K562 (cell line): ENCODE results near the gene BCAS3. TPM values are rescaled to one million over a fixed set of nuclear protein-coding genes. Genes with fewer than 3 reads are reported as not detected.

Experiments
- ATAC-seq: fragments of 200-7000 bp; cut with Tn5 transposase; 3 replicates; pipeline ENCODE4 v1.9.1; 2020; ENCODE audit warnings: moderate library complexity
- BruUV-seq: library from RNA; stranded (reverse); fragments of 400-500 nt; replicated peaks from 2 replicates; lab custom pipeline; 2021; lab: Mats Ljungman, UMichigan
- CTCF ChIA-PET: fragments of 300-600 bp; formaldehyde crosslinking; extraction: SDS; loops from one replicate; lab custom pipeline; 2021; ENCODE audit warnings: low intra/inter-chr PET ratio; lab: Yijun Ruan, JAX
- POLR2A ChIA-PET: fragments of 300-600, 350-650 bp; sonication (Branson Sonifier 250); formaldehyde crosslinking; extraction: SDS; loops from one replicate; lab custom pipeline; 2021; ENCODE audit warnings: antibody characterized with exemption, inconsistent platforms; lab: Yijun Ruan, JAX
- DNase-seq, 4 experiments: peaks; one replicate each; pipeline versions ENCODE4 v3.0.0 to v3.0.0-alpha.2; 2011 to 2018; ENCODE audit warnings: low spot score in 3 of 4, mixed read lengths in 3 of 4; ENCODE audit errors: extremely low read depth in 1 of 4
- FAIRE-seq: peaks from 2 replicates; lab custom pipeline; 2011; peaks lifted over from hg19 to GRCh38; lab: Jason Lieb, UNC
- H2AFZ ChIP-seq: 2 replicates; pipeline ENCODE4 v1.6.0; 2011; ENCODE audit warnings: low read depth, low read length, control low read depth, inconsistent platforms
- H3K27ac ChIP-seq: fragments of 200-600 bp; 3 replicates; pipeline ENCODE4 v1.8.0; 2011; ENCODE audit warnings: low read depth, mild to moderate bottlenecking, control low read depth, inconsistent platforms, low read length, moderate library complexity, mixed read lengths; ENCODE audit errors: extremely low read depth
- H3K27me3 ChIP-seq, 2 experiments: fragments of 300-600 bp in 1 of 2; 2 replicates in 1 of 2; 3 replicates in 1 of 2; pipeline versions ENCODE4 v1.6.0 to v1.8.0; 2011; ENCODE audit warnings: inconsistent platforms in 2 of 2, low read length in 2 of 2, mild to moderate bottlenecking in 1 of 2, mixed read lengths in 1 of 2, moderate library complexity in 1 of 2; ENCODE audit not compliant: control insufficient read depth in 2 of 2, insufficient read depth in 2 of 2
- H3K36me3 ChIP-seq: fragments of 300-600 bp; 3 replicates; pipeline ENCODE4 v1.8.0; 2011; ENCODE audit warnings: mild to moderate bottlenecking, low read length, inconsistent platforms; ENCODE audit not compliant: control insufficient read depth, insufficient read depth
- H3K4me1 ChIP-seq, 2 experiments: fragments of 200-600 bp in 1 of 2; replicated peaks in 1 of 2; 2 replicates in 1 of 2; 3 replicates in 1 of 2; pipeline versions ENCODE4 v1.5.1 to v1.8.0; 2011; ENCODE audit warnings: inconsistent platforms in 2 of 2, low read length in 2 of 2, mild to moderate bottlenecking in 1 of 2, mixed read lengths in 1 of 2, moderate library complexity in 1 of 2; ENCODE audit not compliant: control insufficient read depth in 2 of 2, insufficient read depth in 2 of 2
- H3K4me2 ChIP-seq: 2 replicates; pipeline ENCODE4 v1.6.1; 2011; ENCODE audit warnings: low read length, control low read depth, inconsistent platforms, mixed read lengths; ENCODE audit not compliant: insufficient read depth
- H3K4me3 ChIP-seq: fragments of 200-600 bp; sonication (generic), shearing (Covaris generic); 2 replicates; pipeline ENCODE4 v1.5.1; 2016; ENCODE audit warnings: control low read depth, inconsistent platforms
- H3K79me2 ChIP-seq: fragments of 200-600 bp; 3 replicates; pipeline ENCODE4 v1.8.0; 2011; ENCODE audit warnings: low read length, inconsistent platforms; ENCODE audit not compliant: control insufficient read depth, insufficient read depth
- H3K9ac ChIP-seq, 2 experiments: 2 replicates each; pipeline versions ENCODE4 v1.6.0 to v1.6.1; 2011; ENCODE audit warnings: low read depth in 2 of 2, low read length in 2 of 2, control low read depth in 1 of 2, inconsistent platforms in 1 of 2, mild to moderate bottlenecking in 1 of 2, mixed read lengths in 1 of 2; ENCODE audit not compliant: insufficient read depth in 1 of 2
- H3K9me1 ChIP-seq: one replicate; pipeline ENCODE4 v1.6.0; 2011; ENCODE audit warnings: inconsistent platforms, mild to moderate bottlenecking, low read length, moderate library complexity; ENCODE audit not compliant: control insufficient read depth, insufficient read depth
- H3K9me3 ChIP-seq: replicated peaks from 2 replicates; pipeline ENCODE4 v1.5.1; 2011; ENCODE audit warnings: low read depth, low read length, inconsistent platforms; ENCODE audit not compliant: control insufficient read depth, insufficient read depth
- H4K20me1 ChIP-seq: replicated peaks from 2 replicates; pipeline ENCODE4 v1.6.1; 2011; ENCODE audit warnings: low read length, inconsistent platforms, mixed read lengths; ENCODE audit not compliant: control insufficient read depth, insufficient read depth
- CBFA2T3 ChIP-seq: fragments of 450-650 bp; IDR thresholded peaks from 2 replicates; pipeline ENCODE4 v1.6.1; 2017
- FOXK1 ChIP-seq: sonication (generic); formaldehyde crosslinking; IDR thresholded peaks from 2 replicates; pipeline ENCODE4 v1.8.0; 2022; ENCODE audit warnings: missing genetic modification reagents, mild to moderate bottlenecking, borderline replicate concordance
- IRF2 ChIP-seq: sonication (generic); formaldehyde crosslinking; IDR thresholded peaks from 2 replicates; pipeline ENCODE4 v1.8.1; 2022; ENCODE audit warnings: mild to moderate bottlenecking, missing genetic modification reagents
- NFATC3 ChIP-seq: fragments of 450-650 bp; IDR thresholded peaks from 2 replicates; pipeline ENCODE4 v1.6.1; 2017; ENCODE audit warnings: mild to moderate bottlenecking
- NFE2L1 ChIP-seq: fragments of 450-650 bp; IDR thresholded peaks from 2 replicates; pipeline ENCODE4 v1.6.1; 2016; ENCODE audit warnings: missing genetic modification characterization, low read depth, mild to moderate bottlenecking, missing compliant biosample characterization, moderate library complexity, borderline replicate concordance
- NONO ChIP-seq, 2 experiments: fragments of 200-400 bp in 1 of 2; fragments of 450-650 bp in 1 of 2; formaldehyde crosslinking in 1 of 2; IDR thresholded peaks; 2 replicates each; pipeline ENCODE4 v1.6.1; 2017; ENCODE audit warnings: low read depth in 2 of 2, mild to moderate bottlenecking in 2 of 2, moderate library complexity in 2 of 2, low read length in 1 of 2
- NR2C1 ChIP-seq, 2 experiments: fragments of 450-650 bp; IDR thresholded peaks; 2 replicates each; pipeline ENCODE4 v1.6.1; 2017; ENCODE audit warnings: mild to moderate bottlenecking in 2 of 2, antibody characterized with exemption in 1 of 2, inconsistent platforms in 1 of 2, missing compliant biosample characterization in 1 of 2, missing genetic modification characterization in 1 of 2
- NR2C2 ChIP-seq, 2 experiments: fragments of 200-800 bp in 1 of 2; sonication (Bioruptor generic) in 1 of 2; sonication (generic) in 1 of 2; formaldehyde crosslinking in 1 of 2; IDR thresholded peaks; 2 replicates each; pipeline versions ENCODE4 v1.6.1 to v1.8.0; 2016 to 2022; ENCODE audit warnings: mild to moderate bottlenecking in 1 of 2, missing compliant biosample characterization in 1 of 2, missing genetic modification characterization in 1 of 2, missing genetic modification reagents in 1 of 2
- NRF1 ChIP-seq, 2 experiments: fragments of 450-650 bp; IDR thresholded peaks in 1 of 2; conservative IDR thresholded peaks in 1 of 2; 2 replicates each; pipeline ENCODE4 v1.6.1; 2014; ENCODE audit warnings: mild to moderate bottlenecking in 2 of 2
- POLR2A ChIP-seq: fragments of 450-650 bp; conservative IDR thresholded peaks from 2 replicates; pipeline ENCODE4 v1.6.1; 2016
- ZBTB49 ChIP-seq: sonication (generic); formaldehyde crosslinking; IDR thresholded peaks from 2 replicates; pipeline ENCODE4 v1.8.0; 2022; ENCODE audit warnings: missing genetic modification reagents, mild to moderate bottlenecking, borderline replicate concordance
- ZNF699 ChIP-seq: fragments of 250-450 bp; sonication (Bioruptor Pico); IDR thresholded peaks from 2 replicates; pipeline ENCODE4 v1.8.0; 2021; ENCODE audit warnings: mild to moderate bottlenecking, moderate library complexity; ENCODE audit not compliant: insufficient replicate concordance
- WGBS: fragments of 100-300 bp; shearing (Covaris generic); methylation state at CpG from one replicate; pipeline ENCODE4 v1.1.6; 2016; ENCODE audit warnings: low coverage, mixed read lengths; ENCODE audit not compliant: insufficient coverage; ENCODE audit errors: missing lambda C conversion rate; 5-methylcytosine and 5-hydroxymethylcytosine counted together
- in situ Hi-C: fragments of 300-500 bp; cut with MboI; formaldehyde crosslinking; loops from 4 replicates; pipeline ENCODE4 v1.15.0; 2018; ENCODE audit warnings: inconsistent platforms, mixed read lengths
- intact Hi-C: fragments of 100-400 bp; cut with micrococcal nuclease; formaldehyde crosslinking; loops from 2 replicates; pipeline ENCODE4 v1.14.2; 2022
- polyA plus RNA-seq, 8 experiments: library from polyadenylated mRNA; depleted of rRNA in 4 of 8; stranded (reverse) in 5 of 8; unstranded in 3 of 8; fragments of >200 nt; fragmentation: Nextera tagmentation in 2 of 8; fragmentation: Illumina TruSeq in 1 of 8; extraction: Ambion mirVana in 2 of 8; extraction: Trizol in 1 of 8; gene quantifications; 2 replicates each; pipeline versions ENCODE4 v1.2.1 to v1.2.3, GENCODE V29; 2011 to 2014; ENCODE audit warnings: inconsistent platforms in 1 of 8, missing spikeins in 1 of 8
- total RNA-seq, 7 experiments: library from RNA; depleted of rRNA in 6 of 7; stranded (reverse); fragments of >200 nt in 6 of 7; fragmentation: Illumina TruSeq in 2 of 7; extraction: Trizol in 2 of 7; gene quantifications; 2 replicates each; pipeline versions ENCODE4 v1.2.1 to v1.2.3, GENCODE V29; 2011 to 2021; ENCODE audit warnings: low replicate concordance in 1 of 7
- TF ChIP-seq, protein P1 (sequence below): fragments of 250-450 bp; sonication (Bioruptor Pico); IDR thresholded peaks from 2 replicates; pipeline ENCODE4 v1.8.0; 2021; ENCODE audit warnings: moderate library complexity, mild to moderate bottlenecking, inconsistent platforms
- TF ChIP-seq, protein P2 (sequence below), 2 experiments: fragments of 450-650 bp in 1 of 2; sonication (generic) in 1 of 2; formaldehyde crosslinking in 1 of 2; IDR thresholded peaks in 1 of 2; conservative IDR thresholded peaks in 1 of 2; 2 replicates each; pipeline versions ENCODE4 v1.6.1 to v1.8.1; 2016 to 2023; ENCODE audit warnings: mild to moderate bottlenecking in 2 of 2, moderate library complexity in 2 of 2, inconsistent platforms in 1 of 2, missing genetic modification reagents in 1 of 2

BCAS3 gene
- total and polyA plus RNA-seq, 9 of the 15 experiments (the other 6 are each of a cell fraction or from before 2014, with no cell fraction given), result 1.9 to 5.5 (median 3.5) TPM

- BruUV-seq, result no TSS peak
- in situ Hi-C loops, result no loop called here
- Histone ChIP-seq H3K4me2 (no peak overlapping the region), H3K27me3 (peaks cover 14 to 27% of the 10 kb centered on the region in 2 experiments), H3K4me1 (no peaks in the 10 kb centered on the region), H3K9ac (no peak overlapping the region), H4K20me1 (peaks cover 5% of the 10 kb centered on the region; the same call in 1 of the 2 replicates), H3K9me1 (no peaks in the 10 kb centered on the region), H3K9me3 (no peaks in the 10 kb centered on the region), H2AFZ (no peak overlapping the region), H3K27ac (no peak overlapping the region), H3K79me2 (no peaks in the 10 kb centered on the region), H3K4me3 (no peak overlapping the region), H3K36me3 (no peaks in the 10 kb centered on the region)
- DNase-seq, result no peak
- 5% methylated on average over 2 of the region's 2 CpGs for WGBS
- intact Hi-C loops, result no loop called here
- ChIA-PET CTCF (no interaction called here), POLR2A (interaction anchor here (1.2 kb wide), 1 partner anchor 68 kb away, joined by 3 read pairs; no protein-coding TSS in a partner anchor)
- no peak for ATAC-seq
- FAIRE-seq, result no peak
- no peak for TF ChIP-seq NR2C1 (IDR thresholded peaks at IDR 0.05)
- no peak for TF ChIP-seq NR2C1 (tag; IDR thresholded peaks at IDR 0.05)
- no peak for TF ChIP-seq FOXK1
- TF ChIP-seq, protein P1, sequence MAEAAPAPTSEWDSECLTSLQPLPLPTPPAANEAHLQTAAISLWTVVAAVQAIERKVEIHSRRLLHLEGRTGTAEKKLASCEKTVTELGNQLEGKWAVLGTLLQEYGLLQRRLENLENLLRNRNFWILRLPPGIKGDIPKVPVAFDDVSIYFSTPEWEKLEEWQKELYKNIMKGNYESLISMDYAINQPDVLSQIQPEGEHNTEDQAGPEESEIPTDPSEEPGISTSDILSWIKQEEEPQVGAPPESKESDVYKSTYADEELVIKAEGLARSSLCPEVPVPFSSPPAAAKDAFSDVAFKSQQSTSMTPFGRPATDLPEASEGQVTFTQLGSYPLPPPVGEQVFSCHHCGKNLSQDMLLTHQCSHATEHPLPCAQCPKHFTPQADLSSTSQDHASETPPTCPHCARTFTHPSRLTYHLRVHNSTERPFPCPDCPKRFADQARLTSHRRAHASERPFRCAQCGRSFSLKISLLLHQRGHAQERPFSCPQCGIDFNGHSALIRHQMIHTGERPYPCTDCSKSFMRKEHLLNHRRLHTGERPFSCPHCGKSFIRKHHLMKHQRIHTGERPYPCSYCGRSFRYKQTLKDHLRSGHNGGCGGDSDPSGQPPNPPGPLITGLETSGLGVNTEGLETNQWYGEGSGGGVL (CRISPR knock-in tag), result no peak
- no peak for TF ChIP-seq POLR2A
- TF ChIP-seq CBFA2T3, result no peak
- TF ChIP-seq ZBTB49 (CRISPR knock-in tag), result no peak
- TF ChIP-seq IRF2 (CRISPR knock-in tag), result no peak
- TF ChIP-seq NFATC3, result no peak
- TF ChIP-seq, protein P2, sequence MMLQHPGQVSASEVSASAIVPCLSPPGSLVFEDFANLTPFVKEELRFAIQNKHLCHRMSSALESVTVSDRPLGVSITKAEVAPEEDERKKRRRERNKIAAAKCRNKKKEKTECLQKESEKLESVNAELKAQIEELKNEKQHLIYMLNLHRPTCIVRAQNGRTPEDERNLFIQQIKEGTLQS (IDR thresholded peaks at IDR 0.05), result no peak
- TF ChIP-seq, protein P2 (CRISPR knock-in tag; conservative IDR thresholded peaks at IDR 0.05), result no peak
- no peak for TF ChIP-seq NONO (IDR thresholded peaks at IDR 0.05; ENCODE audit: low read depth in 2 of 2, low read length in 1 of 2)
- TF ChIP-seq NR2C2 (CRISPR knock-in tag; IDR thresholded peaks at IDR 0.05), result no peak
- TF ChIP-seq NR2C2 (tag; IDR thresholded peaks at IDR 0.05), result no peak
- no peak for TF ChIP-seq NRF1 (conservative IDR thresholded peaks at IDR 0.05 in 1 of 2, IDR thresholded peaks at IDR 0.05 in 1 of 2)
- TF ChIP-seq NFE2L1 (tag), result no peak
- no peak for TF ChIP-seq ZNF699 (CRISPR knock-in tag)
These were observed 628.4 kb downstream of the BCAS3 start for GRCh38 chr17:61306003-61306402.
